Endothelial cell (in vitro differentiated cells): ENCODE results near the gene ZNF543. TPM values are rescaled to one million over a fixed set of nuclear protein-coding genes. Genes with fewer than 3 reads are reported as not detected.

Experiments
- DNase-seq: peaks from one replicate; pipeline ENCODE4 v3.0.0; 2021; ENCODE audit warnings: low spot score
- H3K27ac Mint-ChIP-seq: one replicate; pipeline ENCODE4 v1.8.0; 2021; ENCODE audit warnings: mixed read lengths, inconsistent platforms; ENCODE audit not compliant: unreplicated experiment
- H3K27me3 Mint-ChIP-seq: one replicate; pipeline ENCODE4 v1.8.0; 2021; ENCODE audit warnings: mild to moderate bottlenecking, moderate library complexity, mixed read lengths, inconsistent platforms; ENCODE audit not compliant: unreplicated experiment
- H3K36me3 Mint-ChIP-seq: one replicate; pipeline ENCODE4 v1.8.0; 2021; ENCODE audit warnings: mild to moderate bottlenecking, low read depth, mixed read lengths, inconsistent platforms; ENCODE audit not compliant: unreplicated experiment
- H3K4me1 Mint-ChIP-seq: one replicate; pipeline ENCODE4 v1.8.0; 2021; ENCODE audit warnings: mild to moderate bottlenecking, mixed read lengths, inconsistent platforms; ENCODE audit not compliant: unreplicated experiment
- H3K4me3 Mint-ChIP-seq: one replicate; pipeline ENCODE4 v1.8.0; 2021; ENCODE audit warnings: mild to moderate bottlenecking, mixed read lengths, inconsistent platforms; ENCODE audit not compliant: unreplicated experiment
- H3K9me3 Mint-ChIP-seq: one replicate; pipeline ENCODE4 v1.8.0; 2021; ENCODE audit warnings: mixed read lengths, inconsistent platforms; ENCODE audit not compliant: unreplicated experiment
- CTCF ChIP-seq: fragments of 200-600 bp; sonication (generic); IDR thresholded peaks from one replicate; pipeline ENCODE4 v1.5.0; 2021; ENCODE audit warnings: antibody characterized with exemption; ENCODE audit not compliant: unreplicated experiment
- total RNA-seq: library from RNA; stranded (reverse); fragmentation: NEBNext Ultra II Directional; extraction: Animal tissue kit (Norgen Biotek cat#: 25700); gene quantifications from one replicate; pipeline ENCODE4 v1.2.1, GENCODE V29; 2021; ENCODE audit not compliant: unreplicated experiment

Gene ZNF543
- total RNA-seq, 1 donor from 2014 or later: 13.7 TPM

GRCh38 chr19:57279418-57280164 lies 40.7 kb upstream of the ZNF543 start:
- H3K27me3 Mint-ChIP-seq: peaks cover 11% of the 10 kb centered on the region
- DNase-seq: peak; percentile 82
- no peak for TF ChIP-seq CTCF
- H3K36me3 Mint-ChIP-seq: peaks cover 14% of the 10 kb centered on the region
- H3K4me3 Mint-ChIP-seq: peak overlapping the region; percentile 38
- H3K4me1 Mint-ChIP-seq: peaks cover 13% of the 10 kb centered on the region
- H3K27ac Mint-ChIP-seq: no peak overlapping the region
- H3K9me3 Mint-ChIP-seq: no peaks in the 10 kb centered on the region

- peaks cover 13% of the 10 kb centered on the region for H3K4me1 Mint-ChIP-seq
- H3K27ac Mint-ChIP-seq: peak within 1 kb of the TSS; percentile 98
- H3K36me3 Mint-ChIP-seq: peaks cover 19% of the 10 kb centered on the region
- H3K9me3 Mint-ChIP-seq: no peaks in the 10 kb centered on the region
- peaks cover 11% of the 10 kb centered on the region for H3K27me3 Mint-ChIP-seq
- H3K4me3 Mint-ChIP-seq: no peak within 1 kb of the TSS
- peak; percentile 94 for DNase-seq
- no peak for TF ChIP-seq CTCF
Measured at GRCh38 chr19:57280165-57280961, 39.9 kb upstream of the ZNF543 start, which contains the start of gene ZNF460. Gene ZNF460, plus strand, starts transcription at chr19:57280485. Its CDS starts 322 bp downstream, at chr19:57280807.

GRCh38 chr19:57280962-57281400 lies 39.3 kb upstream of the ZNF543 start:
- TF ChIP-seq CTCF: no peak
- no peak overlapping the region for H3K4me3 Mint-ChIP-seq
- no peaks in the 10 kb centered on the region for H3K9me3 Mint-ChIP-seq
- peaks cover 25% of the 10 kb centered on the region for H3K36me3 Mint-ChIP-seq
- H3K27ac Mint-ChIP-seq: peak overlapping the region; percentile 98
- peaks cover 11% of the 10 kb centered on the region for H3K27me3 Mint-ChIP-seq
- peaks cover 13% of the 10 kb centered on the region for H3K4me1 Mint-ChIP-seq
- peak; percentile 4 for DNase-seq

- TF ChIP-seq CTCF: no peak
- DNase-seq: no peak
- peak overlapping the region; percentile 67 for H3K27ac Mint-ChIP-seq
- H3K4me3 Mint-ChIP-seq: peak overlapping the region; percentile 79
- peaks cover 33% of the 10 kb centered on the region for H3K36me3 Mint-ChIP-seq
- peaks cover 13% of the 10 kb centered on the region for H3K4me1 Mint-ChIP-seq
- H3K27me3 Mint-ChIP-seq: peaks cover 10% of the 10 kb centered on the region
- no peaks in the 10 kb centered on the region for H3K9me3 Mint-ChIP-seq
Measured at GRCh38 chr19:57282011-57282643, 38.1 kb upstream of the ZNF543 start.
